ENCODE results near the gene CACNA2D3.

The CACNA2D3 gene

DNA sequence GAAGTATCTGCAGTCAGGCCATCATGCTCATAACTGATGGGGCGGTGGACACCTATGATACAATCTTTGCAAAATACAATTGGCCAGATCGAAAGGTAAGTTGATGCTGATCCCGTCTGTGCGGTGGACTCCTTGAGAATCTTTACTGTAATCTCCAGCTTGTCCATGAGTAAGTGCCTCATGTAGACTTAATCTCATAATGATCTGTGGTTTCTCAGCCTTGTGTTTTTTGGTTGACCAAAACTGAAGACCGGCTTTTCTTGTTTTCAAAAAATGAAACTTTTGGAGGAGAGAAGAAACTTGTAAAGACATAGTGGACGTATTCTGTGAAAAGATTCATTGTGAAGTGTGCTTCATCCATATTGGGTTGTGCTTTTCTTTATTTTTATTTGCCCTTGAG, 519.8 kb downstream of the CACNA2D3 start:
- DNase-seq = no peak

DNA sequence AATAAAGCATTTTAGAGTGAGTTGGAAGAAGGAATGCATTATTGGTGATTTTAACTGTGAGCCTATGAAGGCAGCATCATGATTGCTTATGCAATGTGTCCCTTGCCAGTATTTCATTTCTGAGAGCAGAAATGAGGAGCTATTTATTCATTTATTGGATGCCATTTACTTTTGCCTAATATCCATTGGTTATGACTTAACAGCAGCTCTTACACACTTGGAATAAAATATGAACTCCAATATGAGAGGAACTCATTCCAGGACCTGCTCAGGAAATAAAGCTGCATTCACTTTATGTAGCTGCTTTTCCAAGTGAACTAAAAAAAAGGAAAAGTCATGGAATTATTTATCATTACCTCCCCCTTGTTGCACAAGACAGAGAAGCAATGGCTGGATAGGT, 525.4 kb downstream of the CACNA2D3 start:
- DNase-seq = no peak

DNA sequence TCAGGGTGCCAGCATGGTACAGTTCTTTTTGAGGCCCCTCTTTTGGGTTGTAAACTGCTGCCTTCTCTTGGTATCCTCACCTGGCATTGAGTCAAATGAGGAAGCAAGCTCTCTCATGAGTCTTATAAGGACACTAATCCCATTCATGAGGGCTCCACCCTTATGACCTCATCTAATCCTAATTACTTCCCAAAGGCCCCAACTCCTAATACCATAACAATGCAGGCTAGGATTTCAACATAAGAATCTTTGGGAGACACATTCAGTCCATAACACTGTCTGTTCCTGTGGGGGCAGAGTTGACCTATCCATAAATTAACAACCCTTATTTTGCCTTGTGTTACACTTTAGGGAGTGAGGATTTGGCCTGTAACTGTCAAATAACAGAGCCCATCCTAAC, 527.2 kb downstream of the CACNA2D3 start:
- DNase-seq = no peak

DNA sequence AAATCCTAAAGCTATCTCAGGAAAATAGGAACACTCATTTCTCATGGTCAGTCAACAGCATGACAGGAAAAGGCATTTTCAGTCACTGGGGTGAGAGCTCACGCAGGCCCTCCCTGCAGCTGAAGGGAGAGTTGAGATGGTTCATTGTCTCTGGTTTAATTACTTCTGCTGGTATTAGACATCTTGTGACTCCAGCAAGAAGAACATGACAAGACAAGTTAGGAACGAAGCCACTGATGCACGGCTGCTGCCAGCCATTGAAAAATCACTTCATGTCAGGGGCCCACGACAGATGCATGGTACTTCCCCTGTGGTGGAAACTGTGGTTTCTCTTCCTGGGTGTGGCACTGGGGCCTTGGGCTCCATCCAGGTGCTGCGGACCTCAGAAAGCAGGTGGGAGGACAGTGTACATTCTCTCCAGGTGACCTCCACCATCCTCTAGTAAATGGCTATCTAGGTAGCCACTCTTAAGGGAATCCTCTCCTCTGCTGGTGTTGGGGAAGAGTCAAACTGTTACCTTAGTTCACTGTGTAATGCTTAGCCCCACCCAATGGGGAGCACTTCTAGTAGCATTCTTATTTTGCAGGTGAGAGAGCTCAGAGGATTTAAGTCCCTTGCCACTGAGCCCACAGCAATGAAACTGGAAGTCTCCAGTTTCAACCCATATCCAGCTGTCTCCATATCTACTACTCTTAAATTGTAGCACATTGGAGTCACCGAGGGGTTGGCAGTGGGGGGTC, 531.3 kb downstream of the CACNA2D3 start:
- DNase-seq = no peak

DNA sequence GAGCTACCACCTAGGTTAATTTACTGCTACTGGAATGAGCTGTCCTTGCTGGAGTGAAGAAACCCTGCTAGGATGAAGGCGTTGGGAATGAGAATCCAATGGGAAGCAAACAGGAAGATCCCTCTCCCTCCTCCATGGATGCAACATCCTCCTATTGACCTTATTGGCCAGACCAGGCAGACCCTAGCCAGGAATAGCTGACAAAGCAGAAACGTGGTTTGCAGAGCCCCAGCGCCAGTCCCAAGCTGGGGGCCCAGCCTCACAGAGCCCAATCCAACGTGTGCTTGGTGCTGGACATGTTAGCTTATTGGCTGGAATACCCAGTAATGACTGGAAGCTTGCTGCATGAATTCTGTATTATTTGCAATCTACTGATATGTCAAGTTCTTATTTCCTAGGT, 532.4 kb downstream of the CACNA2D3 start:
- no peak for DNase-seq

DNA sequence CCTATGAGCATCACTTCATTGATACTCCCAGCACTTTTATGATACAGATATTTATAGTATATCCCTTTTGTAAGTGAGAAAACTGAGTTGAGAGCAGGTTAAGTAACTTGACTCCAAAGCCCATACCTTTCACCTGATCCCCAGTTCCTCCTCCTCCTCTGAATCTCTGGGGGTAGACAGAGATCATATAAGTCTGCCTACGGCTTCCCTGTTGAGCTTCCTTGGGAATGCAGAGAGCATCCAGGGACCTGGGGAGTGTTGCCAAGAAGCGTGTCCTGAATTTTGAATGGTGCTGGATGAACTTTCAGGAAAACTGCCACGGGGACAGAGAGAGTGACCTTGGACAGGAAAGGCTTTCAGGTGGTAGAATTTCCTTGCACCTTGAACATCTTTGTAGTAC, 537.0 kb downstream of the CACNA2D3 start:
- DNase-seq = no peak

DNA sequence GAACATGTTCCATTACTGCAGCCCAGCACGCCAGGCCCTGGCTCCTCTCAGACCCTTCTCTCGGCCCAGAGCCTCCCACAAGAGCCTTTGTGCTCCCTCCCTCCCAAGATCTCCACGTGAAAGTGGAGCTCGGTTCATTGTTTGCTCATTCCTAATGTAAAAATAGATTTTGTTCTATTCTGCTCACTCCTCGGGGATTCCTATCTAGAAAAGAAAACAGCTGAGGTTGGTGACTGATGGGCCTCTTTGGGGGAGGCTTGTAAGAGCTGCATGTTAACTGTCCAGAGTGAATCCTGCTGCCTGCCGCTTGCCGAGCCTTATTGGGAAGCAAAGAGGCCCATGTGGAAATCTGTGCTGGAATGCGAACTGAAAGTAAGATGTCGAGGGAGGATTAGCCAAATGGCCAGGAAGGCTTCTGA, 538.4 kb downstream of the CACNA2D3 start:
- no peak for DNase-seq

DNA sequence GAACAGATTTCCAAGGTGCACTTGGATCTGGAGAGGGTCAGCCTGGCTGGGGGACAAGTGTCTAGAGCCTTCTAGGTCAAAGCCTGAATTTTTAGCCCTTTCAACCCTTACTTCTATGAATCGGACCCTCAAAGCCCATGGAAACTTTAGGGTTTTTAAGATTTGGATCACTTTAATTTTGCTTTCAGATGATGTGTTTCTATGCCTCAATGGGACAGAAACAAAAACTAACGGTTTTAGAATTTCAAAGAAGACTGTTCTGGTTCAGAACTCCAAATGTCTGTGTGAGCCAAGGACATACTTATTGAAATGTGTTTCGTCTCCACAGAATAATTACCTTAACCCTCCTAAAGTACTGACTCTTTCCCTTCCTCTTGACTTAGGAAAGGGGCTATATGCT, 538.8 kb downstream of the CACNA2D3 start:
- no peak for DNase-seq

DNA sequence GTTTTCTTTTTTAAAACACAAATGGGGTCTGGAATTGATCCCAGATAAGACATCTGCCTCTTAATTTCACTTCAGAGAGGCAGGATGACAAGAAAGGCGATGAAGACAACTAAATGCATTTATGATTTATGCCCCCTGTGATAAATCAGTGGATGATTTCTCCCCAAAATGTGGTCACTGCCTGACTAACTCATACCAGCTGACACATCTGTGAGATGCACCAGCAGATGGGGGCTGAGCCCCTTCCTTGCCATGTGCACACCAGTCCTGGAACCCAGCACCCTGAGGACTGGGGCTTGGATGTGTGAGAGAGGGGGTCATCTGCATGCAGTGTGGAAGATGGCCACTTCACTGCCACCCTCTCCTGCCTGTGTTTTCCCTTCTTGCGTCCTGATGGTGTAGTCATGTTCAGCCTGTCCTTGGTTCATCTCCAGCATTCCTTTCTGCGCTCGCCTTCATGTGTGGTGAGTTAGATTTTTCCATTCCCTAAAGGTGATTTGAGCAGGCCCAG, 541.2 kb downstream of the CACNA2D3 start:
- no peak for DNase-seq

DNA sequence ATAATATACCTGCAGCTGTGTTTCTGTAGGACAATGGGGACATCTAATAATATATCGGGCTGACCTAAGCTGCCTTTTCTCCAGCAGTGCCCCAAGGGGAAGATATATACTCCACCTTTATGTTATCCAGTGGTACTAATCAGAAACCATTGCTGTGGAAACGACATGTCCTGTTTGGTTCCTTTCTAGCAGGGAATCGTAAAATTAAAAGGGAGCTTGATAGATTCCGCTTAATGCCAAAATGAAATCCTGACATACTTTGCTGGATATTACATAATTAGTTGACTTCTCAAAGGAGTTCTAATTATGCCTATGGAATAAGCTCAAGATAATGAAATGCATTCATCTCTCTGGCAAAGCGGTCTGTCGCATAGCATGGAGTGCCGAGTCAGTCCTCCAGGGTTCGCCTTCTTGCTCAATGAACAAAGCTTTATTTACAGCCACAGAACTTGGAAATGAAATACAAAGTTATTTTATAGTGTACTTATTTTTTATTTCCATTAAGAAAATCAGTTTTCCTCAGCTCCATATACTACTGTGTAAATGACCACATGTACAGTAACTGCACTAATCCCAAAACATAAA, 542.8 kb downstream of the CACNA2D3 start:
- no peak for DNase-seq

DNA sequence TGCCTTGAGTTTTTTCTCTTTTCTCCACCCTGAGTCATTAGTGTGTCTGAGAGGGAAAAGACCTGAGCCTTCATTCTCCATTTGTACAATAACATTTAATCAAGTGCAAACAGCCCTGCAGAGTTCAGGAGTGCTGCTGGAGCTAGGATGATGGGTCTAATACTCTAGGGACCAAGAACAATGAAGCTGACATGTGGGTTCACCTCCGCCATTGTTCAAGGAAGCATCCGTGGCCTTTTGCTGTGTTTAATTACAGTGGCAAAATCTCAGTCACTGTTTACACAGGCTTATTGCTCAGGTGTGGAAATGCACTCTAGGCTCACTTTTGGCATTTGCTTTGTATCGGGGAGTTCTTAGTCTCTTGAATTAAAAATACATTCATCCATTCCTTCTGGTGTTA, 545.9 kb downstream of the CACNA2D3 start:
- no peak for DNase-seq

DNA sequence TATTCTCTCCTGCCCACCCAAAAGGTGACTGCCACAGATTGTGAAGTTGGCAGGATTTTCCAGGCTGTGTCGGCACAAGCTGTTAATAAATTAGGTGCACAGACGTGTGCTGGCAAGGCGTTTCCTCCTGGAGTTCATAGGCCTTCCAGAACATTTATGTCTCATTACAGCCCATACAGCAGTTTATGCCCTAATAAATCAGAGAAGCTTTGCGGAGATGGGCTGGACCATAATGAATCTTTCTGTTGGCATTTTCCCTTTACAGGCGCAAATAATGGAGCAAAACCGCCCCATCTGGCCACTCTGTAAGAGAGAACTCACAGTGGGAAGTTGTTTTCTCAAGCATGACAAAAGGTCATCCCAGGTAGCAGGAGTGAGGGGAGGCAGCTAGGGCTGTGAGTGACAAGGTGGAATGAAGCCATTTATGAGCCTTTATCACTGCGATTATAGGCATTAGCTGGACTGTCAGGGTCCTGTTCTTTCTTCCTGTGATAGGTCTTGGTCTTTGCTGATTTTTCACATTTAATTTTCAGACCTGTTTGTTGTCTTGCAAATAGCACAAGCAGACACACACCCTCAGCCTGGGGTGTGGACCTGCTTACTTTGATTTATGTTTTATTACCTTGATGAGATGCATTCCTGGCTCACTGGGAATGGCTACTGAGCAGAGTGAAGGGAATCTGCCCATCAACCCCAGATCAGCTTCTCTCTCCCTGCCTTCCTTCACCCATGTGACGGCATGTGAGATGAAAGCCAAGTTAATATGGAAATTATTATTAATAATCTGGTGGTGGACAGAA, 548.0 kb downstream of the CACNA2D3 start:
- no peak for DNase-seq

DNA sequence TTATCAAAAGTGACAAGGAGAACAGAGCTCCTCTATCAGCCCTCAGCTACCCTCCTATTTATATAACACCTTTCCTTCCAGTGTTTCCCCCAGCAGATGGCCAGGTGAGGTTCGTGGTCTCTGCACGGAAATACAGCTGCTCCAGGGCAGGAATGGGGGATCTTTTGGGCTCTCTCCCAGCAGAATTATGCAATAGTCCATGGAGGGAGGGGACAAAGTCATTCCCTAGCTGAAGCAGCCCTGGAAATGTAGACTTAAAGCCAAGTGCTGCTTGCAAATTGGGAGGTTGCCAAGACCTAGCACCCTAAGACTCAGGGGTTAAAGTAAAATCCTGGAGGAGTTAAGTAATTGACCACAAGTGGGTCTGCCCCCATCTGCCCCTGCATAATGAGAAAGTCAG, 549.2 kb downstream of the CACNA2D3 start:
- DNase-seq = no peak

DNA sequence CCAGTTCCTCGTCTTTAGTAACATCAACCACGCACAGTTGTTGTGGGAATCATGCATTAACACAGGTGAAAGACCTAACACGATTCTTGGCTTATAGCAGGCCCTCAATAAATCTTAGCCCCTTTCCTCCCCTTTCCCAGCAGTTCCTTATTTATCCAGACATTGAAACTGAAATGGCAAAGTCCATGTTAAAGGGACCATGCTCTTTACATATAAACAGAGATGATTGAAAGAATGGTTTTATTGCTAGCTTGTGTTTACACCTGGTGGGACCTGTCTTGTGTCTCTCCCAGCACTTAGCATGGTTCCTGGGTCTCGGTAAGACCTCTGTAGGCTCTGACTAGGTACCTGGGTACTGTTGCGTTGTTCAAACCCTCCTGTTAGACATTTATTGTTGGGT, 553.7 kb downstream of the CACNA2D3 start:
- no peak for DNase-seq

DNA sequence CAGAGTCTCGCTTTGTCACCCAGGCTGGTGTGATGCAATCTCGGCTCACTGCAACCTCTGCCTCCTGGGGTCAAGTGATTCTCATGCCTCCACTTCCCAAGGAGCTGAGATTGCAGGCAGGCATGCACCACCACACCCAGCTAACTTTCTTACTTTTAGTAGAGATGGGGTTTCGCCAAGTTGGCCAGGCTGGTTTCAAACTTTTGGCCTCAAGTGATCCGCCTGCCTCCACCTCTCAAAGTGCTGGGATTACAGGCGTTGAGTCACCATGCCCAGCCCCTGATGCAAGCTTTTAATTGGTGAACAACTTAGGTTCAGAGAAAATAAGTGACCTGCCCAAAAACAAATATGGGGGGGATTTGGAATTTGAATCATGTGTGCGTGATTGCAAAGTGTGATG, 559.4 kb downstream of the CACNA2D3 start:
- DNase-seq = no peak

DNA sequence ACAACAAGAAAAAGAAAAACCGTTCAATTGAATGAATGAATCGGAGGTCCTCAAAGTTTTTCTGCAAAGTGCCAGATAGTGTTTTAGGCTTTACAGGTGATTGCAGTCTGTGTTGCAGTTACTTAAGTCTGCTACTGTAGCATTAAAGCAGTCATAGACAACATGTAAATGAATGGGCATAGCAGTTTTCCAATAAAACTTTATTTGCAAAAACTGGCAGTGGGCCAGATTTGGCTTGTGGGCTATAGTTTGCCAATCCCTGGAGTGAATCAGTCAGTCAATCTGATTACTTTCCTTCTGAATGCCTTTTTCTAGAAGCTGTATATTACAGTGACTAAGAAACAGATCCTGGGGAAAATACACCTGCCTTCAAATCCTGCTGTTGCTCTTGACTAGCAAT, 562.9 kb downstream of the CACNA2D3 start:
- DNase-seq = no peak

DNA sequence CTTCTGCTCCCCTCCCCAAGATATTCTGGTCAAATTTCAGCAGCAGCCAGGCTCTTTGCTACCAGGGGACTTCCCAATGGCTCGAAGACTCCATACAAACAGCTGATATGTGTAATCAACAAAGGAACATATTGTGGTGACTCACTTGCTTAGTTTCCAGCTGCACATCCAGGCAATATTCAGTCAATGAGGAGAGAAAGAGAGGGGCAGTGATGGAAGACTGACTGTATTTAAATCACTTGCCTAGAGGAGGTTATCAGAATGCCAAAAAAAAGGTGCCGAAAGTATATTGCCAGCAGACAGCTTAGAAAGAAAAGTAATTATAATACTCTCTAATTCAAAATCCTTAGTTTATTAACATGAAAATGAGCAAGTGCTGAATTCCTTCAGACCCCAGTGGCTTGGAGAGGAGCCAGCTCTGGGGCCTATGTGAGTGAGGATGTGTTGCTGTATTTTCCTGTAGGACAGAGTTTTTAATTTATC, 569.0 kb downstream of the CACNA2D3 start:
- no peak for DNase-seq

DNA sequence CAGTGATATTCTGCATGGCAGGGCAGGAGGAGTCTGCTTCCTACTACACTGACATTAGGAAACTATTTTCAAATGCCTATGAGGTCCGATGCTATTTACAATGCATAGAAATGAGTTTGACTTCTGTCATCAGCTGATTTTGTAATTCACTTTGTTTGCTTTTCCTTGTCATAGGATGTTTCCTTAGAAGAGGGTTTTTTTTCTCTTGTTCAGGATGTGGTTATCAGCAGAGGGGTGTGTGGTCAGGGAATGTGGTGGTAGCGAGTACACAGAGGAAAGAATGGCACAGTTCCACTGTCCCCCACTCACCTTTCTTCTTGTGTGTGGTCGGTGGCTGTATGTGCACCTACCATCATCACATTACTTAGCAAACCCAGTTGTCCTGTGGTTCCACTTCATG, 574.0 kb downstream of the CACNA2D3 start:
- no peak for DNase-seq

DNA sequence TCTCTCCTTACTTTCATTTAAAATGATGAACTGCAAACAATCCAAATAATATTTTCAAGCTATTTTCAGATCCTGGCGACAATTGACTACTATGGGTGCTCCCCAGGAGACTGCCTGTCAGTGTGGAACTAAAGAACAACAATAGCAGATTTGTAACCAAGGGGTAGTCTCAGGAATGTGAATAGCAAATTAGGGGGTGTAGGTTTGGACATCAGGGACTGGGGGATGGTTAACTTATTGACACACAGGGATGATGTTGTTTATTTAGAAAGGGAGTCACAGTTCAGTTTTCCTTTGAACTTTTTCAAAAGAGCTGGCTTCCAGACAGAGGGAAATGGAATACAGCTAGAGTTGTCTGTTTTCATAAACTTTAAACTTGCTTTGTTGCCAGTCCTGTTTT, 575.7 kb downstream of the CACNA2D3 start:
- no peak for DNase-seq

DNA sequence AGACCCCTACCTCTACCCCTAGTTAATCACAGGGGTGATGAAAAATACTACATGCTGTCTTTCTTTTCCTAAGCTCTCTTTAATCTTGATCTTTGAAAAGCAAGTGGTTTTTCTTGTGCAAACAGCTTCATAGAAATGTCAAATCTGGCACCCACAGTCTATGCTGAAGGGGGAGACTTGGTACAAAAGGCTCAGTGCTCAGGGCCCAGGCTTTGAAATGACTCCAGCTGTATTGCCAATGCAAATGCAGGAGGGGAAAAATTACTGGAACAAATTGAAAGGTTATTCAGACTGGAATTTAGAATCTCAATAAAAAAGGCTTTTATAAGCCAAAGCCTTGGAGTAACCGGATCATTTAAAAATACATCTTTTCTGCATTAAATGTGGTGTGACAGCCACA, 581.6 kb downstream of the CACNA2D3 start:
- no peak for DNase-seq

DNA sequence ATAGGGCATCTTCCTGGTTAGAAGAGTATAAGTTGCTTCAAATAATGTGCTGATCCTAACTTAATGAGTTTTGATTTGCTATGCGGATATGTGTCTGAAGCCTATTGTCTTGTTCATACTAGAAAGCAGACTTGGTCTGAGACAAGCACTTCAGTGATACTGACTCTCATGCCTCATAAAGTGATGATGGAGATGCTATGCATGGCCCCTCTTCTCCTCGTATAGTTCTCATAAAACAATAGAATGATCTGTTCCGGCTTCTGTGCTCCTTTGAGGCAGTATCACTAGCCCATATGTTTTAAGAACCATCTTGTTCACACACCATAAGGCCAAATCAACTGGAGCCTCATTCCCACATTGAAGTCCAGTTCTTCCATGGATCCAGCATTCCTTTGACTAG, 583.4 kb downstream of the CACNA2D3 start:
- DNase-seq = no peak

DNA sequence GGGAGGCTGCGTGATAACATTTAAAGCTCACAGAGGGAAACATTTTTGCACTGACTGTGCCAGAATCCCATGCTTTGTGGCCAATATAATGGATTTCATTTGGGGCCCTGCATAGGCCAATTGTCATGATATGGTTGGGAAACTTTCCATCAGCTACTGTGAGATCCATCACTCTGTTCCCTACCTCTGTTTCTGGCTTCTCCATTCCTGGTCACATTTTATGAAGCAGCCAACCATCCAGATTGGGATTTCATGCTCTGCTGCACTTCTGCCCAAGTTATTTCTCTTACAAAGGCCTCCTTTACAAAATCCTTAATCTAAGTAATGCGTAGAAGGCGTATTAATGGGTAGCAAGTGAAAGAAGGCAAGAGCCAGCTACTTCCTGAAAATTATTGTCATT, 584.4 kb downstream of the CACNA2D3 start:
- no peak for DNase-seq

DNA sequence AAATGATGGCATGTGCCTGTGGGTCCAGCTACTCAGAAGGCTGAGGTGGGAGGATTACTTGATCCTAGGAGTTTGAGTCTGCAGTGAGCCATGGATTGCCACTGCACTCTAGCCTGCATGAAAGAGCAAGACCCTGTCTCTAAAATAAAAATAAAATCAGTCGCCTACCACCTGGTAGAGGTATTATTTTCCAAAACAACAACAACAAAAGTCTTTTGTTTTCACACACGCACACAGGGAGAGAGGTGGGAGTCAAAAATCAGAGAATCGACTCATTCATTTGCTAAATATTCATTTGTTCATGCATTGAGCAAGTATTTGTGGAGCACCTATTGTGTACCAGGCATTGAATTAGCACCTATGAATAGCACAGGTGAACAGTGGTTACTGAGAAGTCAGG, 587.4 kb downstream of the CACNA2D3 start:
- no peak for DNase-seq

DNA sequence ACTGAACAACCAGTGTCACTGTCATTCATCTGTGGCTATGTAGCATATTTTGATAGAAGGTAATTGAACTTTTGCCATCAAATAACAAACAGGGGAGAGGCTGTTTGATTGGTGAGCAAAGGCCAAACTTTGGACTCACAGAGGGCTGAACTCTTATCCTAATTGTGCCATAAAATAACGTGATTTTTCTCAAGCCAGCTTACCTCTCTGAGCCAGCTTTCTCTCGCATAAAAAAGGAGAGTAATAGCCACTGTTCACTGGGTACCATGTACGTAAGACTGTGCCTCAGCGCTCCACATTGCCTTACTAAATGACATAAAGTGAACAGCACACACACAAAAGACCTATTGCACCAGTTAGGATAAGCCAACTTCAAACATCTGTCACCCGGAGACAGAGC, 588.6 kb downstream of the CACNA2D3 start:
- no peak for DNase-seq
